Spleen (tissue), 7 donors: ENCODE results near the gene ST6GALNAC2.

Experiments used
- CTCF ChIP-seq, 11 experiments: fragments of 200-600 bp in 7 of 11; fragments of 450-650 bp in 4 of 11; sonication (generic) in 4 of 11; IDR thresholded peaks in 8 of 11; conservative IDR thresholded peaks in 3 of 11; 1 replicate in 7 of 11; 2 replicates in 4 of 11; pipeline versions ENCODE4 v1.4.0 to v1.8.0; 2016 to 2021; ENCODE audit warnings: antibody characterized with exemption in 11 of 11, inconsistent platforms in 4 of 11, mild to moderate bottlenecking in 1 of 11
- POLR2A ChIP-seq, 3 donors: fragments of 450-650 bp; IDR thresholded peaks; one replicate each; pipeline ENCODE4 v1.5.1; 2017; ENCODE audit warnings: antibody characterized with exemption in 3 of 3, mild to moderate bottlenecking in 1 of 3
- POLR2AphosphoS5 ChIP-seq, 3 donors: sonication (generic); formaldehyde crosslinking; IDR thresholded peaks; one replicate each; pipeline ENCODE4 v1.5.1; 2017; ENCODE audit warnings: antibody characterized with exemption in 3 of 3
- donor health status: DM: no; HTN: no; CAD: no; lungs with moderate emphysema.
- donor health status: DM: no; HTN: no; CAD: no.
- donor health status: DM: no; HTN: no; CAD: no.

- TF ChIP-seq CTCF (IDR thresholded peaks at IDR 0.05 in 8 of 11, conservative IDR thresholded peaks at IDR 0.05 in 3 of 11) (peak in 9 of 11 experiments; percentile 18 to 63 (median 52)), POLR2AphosphoS5 (IDR thresholded peaks at IDR 0.05) (peak; percentile 41 to 77 (median 69)), POLR2A (IDR thresholded peaks at IDR 0.05) (no peak)
Measured at GRCh38 chr17:76585649-76586593, at the start of gene ST6GALNAC2.
